Astrocyte of the cerebellum (primary cell): Measurements from ENCODE around the gene SMARCAL1.
"Not testable (repeated sequence)": the region's sequence is repeated elsewhere in the genome, so short reads cannot be mapped to it uniquely, and the experiment has no call there.

Source experiments
- DNase-seq: peaks from one replicate; pipeline ENCODE4 v3.0.0-alpha.2; 2011; ENCODE audit warnings: low read depth
- H3K4me3 ChIP-seq: 2 replicates; pipeline ENCODE4 v1.5.1; 2011; ENCODE audit warnings: mild to moderate bottlenecking, low read depth, low read length, moderate library complexity
- CTCF ChIP-seq: IDR thresholded peaks from 2 replicates; pipeline ENCODE4 v1.5.1; 2012; ENCODE audit warnings: low read length, low read depth, moderate library complexity, mild to moderate bottlenecking; ENCODE audit errors: missing control alignments
- in situ Hi-C: cut with HindIII; loops from 2 replicates; pipeline ENCODE4 v1.10.0; 2017; ENCODE audit warnings: low sequenced_read_pairs

Gene SMARCAL1

GRCh38 chr2:216507220-216508160, 95.2 kb downstream of the SMARCAL1 start:
- H3K4me3 ChIP-seq, result no peak overlapping the region
- in situ Hi-C loops, result loop anchor here (25.0 kb wide), 1 partner anchor 1005 kb away; no protein-coding TSS in a partner anchor
- no peak for TF ChIP-seq CTCF
- DNase-seq, result no peak

- no peak for TF ChIP-seq CTCF
- in situ Hi-C loops, result loop anchor here (25.0 kb wide), 1 partner anchor 1004 kb away; no protein-coding TSS in a partner anchor
- DNase-seq, result no peak
These were observed 95.9 kb downstream of the SMARCAL1 start for GRCh38 chr2:216508229-216508628.

GRCh38 chr2:216516730-216517350, 104.6 kb downstream of the SMARCAL1 start:
- no peak for DNase-seq
- in situ Hi-C loops, result loop anchor here (5.0 to 25.0 kb wide), 3 partner anchors 135 to 995 kb away; no protein-coding TSS in a partner anchor
- TF ChIP-seq CTCF, result peak; percentile 61
- no peak overlapping the region for H3K4me3 ChIP-seq

More at GRCh38 chr2:216508229-216508628, 95.9 kb downstream of the SMARCAL1 start:
- H3K4me3 ChIP-seq, result no peak overlapping the region

- no peak for DNase-seq
- in situ Hi-C loops, result loop anchor here (5.0 to 25.0 kb wide), 3 partner anchors 135 to 995 kb away; no protein-coding TSS in a partner anchor
These were observed 105.4 kb downstream of the SMARCAL1 start for GRCh38 chr2:216517447-216518225.

GRCh38 chr2:216518566-216519119, 106.4 kb downstream of the SMARCAL1 start:
- in situ Hi-C loops, result loop anchor here (5.0 to 25.0 kb wide), 3 partner anchors 134 to 994 kb away; no protein-coding TSS in a partner anchor
- not testable (repeated sequence) for H3K4me3 ChIP-seq, DNase-seq

More at GRCh38 chr2:216517447-216518225, 105.4 kb downstream of the SMARCAL1 start:
- no peak overlapping the region for H3K4me3 ChIP-seq
- no peak for TF ChIP-seq CTCF

GRCh38 chr2:216519154-216519762, 107.0 kb downstream of the SMARCAL1 start:
- H3K4me3 ChIP-seq, result no peak overlapping the region
- in situ Hi-C loops, result loop anchor here (5.0 to 25.0 kb wide), 3 partner anchors 133 to 993 kb away; no protein-coding TSS in a partner anchor
- peak; percentile 66 for TF ChIP-seq CTCF
- peak; percentile 82 for DNase-seq
